ENCODE measurements around the gene INPP5E.

DNA sequence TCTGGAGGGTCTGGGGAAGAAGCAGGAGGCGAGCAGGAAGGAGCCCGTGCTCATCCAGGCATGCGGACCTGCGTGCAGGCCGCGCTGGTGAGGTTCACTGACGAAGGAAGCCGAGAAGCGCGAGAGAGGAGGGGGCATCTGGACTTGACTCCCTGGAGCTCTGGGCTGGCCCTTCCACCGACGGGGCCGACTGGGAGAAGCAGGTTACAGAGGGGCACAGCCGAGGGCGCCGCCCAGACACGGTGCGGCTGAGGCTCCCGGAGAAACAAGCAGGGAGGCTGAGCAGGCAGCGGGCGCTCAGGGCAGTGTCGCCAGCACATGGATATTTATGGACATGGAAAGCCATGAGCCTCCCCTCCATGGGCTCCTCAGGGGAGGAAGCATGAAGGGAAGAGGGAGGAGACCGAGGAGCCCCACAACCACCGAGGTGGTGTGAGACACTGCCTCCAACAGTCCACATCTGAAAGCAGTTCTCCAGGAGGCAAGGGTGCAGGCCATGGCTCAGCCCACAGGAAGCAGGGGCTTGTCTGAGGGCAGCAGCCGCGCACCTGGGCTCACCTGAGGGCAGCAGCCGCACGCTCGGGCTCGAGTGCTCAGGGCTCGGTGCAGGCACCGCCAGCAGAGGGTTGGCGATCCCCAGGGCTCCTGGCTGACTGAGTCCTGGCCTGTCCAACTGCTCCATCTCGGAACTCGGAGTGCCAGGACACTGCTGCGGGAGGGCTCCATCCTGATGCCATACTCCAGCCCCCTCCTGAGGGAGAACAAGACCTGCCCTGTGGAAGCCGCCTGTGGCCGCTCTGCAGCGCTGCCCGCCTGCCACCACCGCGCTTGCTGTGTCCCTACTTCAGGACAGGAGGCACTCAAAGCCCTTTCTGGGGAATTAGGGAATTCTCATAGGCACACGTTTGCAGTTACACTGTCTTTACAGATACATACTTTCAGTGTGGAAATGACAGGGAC, 15.7 kb upstream of the INPP5E start:
- TF ChIP-seq, protein P1, sequence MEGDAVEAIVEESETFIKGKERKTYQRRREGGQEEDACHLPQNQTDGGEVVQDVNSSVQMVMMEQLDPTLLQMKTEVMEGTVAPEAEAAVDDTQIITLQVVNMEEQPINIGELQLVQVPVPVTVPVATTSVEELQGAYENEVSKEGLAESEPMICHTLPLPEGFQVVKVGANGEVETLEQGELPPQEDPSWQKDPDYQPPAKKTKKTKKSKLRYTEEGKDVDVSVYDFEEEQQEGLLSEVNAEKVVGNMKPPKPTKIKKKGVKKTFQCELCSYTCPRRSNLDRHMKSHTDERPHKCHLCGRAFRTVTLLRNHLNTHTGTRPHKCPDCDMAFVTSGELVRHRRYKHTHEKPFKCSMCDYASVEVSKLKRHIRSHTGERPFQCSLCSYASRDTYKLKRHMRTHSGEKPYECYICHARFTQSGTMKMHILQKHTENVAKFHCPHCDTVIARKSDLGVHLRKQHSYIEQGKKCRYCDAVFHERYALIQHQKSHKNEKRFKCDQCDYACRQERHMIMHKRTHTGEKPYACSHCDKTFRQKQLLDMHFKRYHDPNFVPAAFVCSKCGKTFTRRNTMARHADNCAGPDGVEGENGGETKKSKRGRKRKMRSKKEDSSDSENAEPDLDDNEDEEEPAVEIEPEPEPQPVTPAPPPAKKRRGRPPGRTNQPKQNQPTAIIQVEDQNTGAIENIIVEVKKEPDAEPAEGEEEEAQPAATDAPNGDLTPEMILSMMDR (IDR thresholded peaks at IDR 0.05; ENCODE audit: low read depth, low read length, poor library complexity, severe bottlenecking) = no peak
- TF ChIP-seq EZH2phosphoT487 (IDR thresholded peaks at IDR 0.05; ENCODE audit: borderline replicate concordance, low read length) = no peak
